Fibroblast of villous mesenchyme (primary cell): ENCODE results near the gene CEP164. TPM values are rescaled to one million over a fixed set of nuclear protein-coding genes. Genes with fewer than 3 reads are reported as not detected.

Experiments
- DNase-seq: peaks from one replicate; pipeline ENCODE4 v3.0.0-alpha.2; 2010; ENCODE audit warnings: low read depth
- H3K4me3 ChIP-seq: 2 replicates; pipeline ENCODE4 v1.5.1; 2011; ENCODE audit warnings: low read depth, mild to moderate bottlenecking, low read length
- CTCF ChIP-seq: IDR thresholded peaks from 2 replicates; pipeline ENCODE4 v1.5.1; 2012; ENCODE audit warnings: low read depth, mild to moderate bottlenecking, low read length; ENCODE audit not compliant: insufficient read depth
- total RNA-seq: library from RNA; depleted of rRNA; stranded (reverse); fragments of >200 nt; gene quantifications from 2 replicates; pipeline ENCODE4 v1.2.3, GENCODE V29; 2012

The CEP164 gene
- total RNA-seq, 1 donor = 33.7 TPM

- no peak overlapping the region for H3K4me3 ChIP-seq
- no peak for TF ChIP-seq CTCF
- no peak for DNase-seq
Measured at GRCh38 chr11:117302228-117302627, 25.4 kb upstream of the CEP164 start.

- DNase-seq = no peak
- TF ChIP-seq CTCF = no peak
- no peak overlapping the region for H3K4me3 ChIP-seq
Measured at GRCh38 chr11:117303101-117303500, 24.6 kb upstream of the CEP164 start.

- H3K4me3 ChIP-seq = no peak overlapping the region
- no peak for TF ChIP-seq CTCF
- DNase-seq = no peak
Measured at GRCh38 chr11:117303646-117304315, 23.9 kb upstream of the CEP164 start.

- H3K4me3 ChIP-seq = no peak overlapping the region
- no peak for DNase-seq
- TF ChIP-seq CTCF = no peak
Measured at GRCh38 chr11:117305145-117305544, 22.5 kb upstream of the CEP164 start.

GRCh38 chr11:117309310-117309709 lies 18.3 kb upstream of the CEP164 start:
- H3K4me3 ChIP-seq = no peak overlapping the region
- no peak for TF ChIP-seq CTCF
- no peak for DNase-seq

- H3K4me3 ChIP-seq = no peak overlapping the region
- no peak for DNase-seq
Measured at GRCh38 chr11:117313091-117313490, 14.6 kb upstream of the CEP164 start.

More at GRCh38 chr11:117313091-117313490, 14.6 kb upstream of the CEP164 start:
- no peak for TF ChIP-seq CTCF
